Esophagus muscularis mucosa (tissue), 4 donors: ENCODE data around the gene WNT11. TPM values are rescaled to one million over a fixed set of nuclear protein-coding genes. Genes with fewer than 3 reads are reported as not detected.

Experiments
- DNase-seq: peaks from one replicate; pipeline ENCODE4 v3.0.0-alpha.2; 2017; ENCODE audit errors: extremely low spot score
- H3K27ac ChIP-seq, 4 donors: fragments of 200-600 bp; sonication (generic); replicated peaks in 1 of 4; 1 replicate in 3 of 4; 2 replicates in 1 of 4; pipeline ENCODE4 v1.5.1; 2016 to 2019; ENCODE audit warnings: mild to moderate bottlenecking in 1 of 4
- H3K27me3 ChIP-seq, 4 donors: fragments of 200-600 bp; sonication (generic); one replicate each; pipeline versions ENCODE4 v1.5.1 to v1.6.0; 2016 to 2019
- H3K36me3 ChIP-seq, 4 donors: fragments of 200-600 bp; sonication (generic); one replicate each; pipeline ENCODE4 v1.5.1; 2016 to 2019
- H3K4me1 ChIP-seq, 4 donors: fragments of 200-600 bp; sonication (generic); one replicate each; pipeline ENCODE4 v1.5.1; 2016 to 2019
- H3K4me3 ChIP-seq, 4 donors: fragments of 200-600 bp; sonication (generic); 1 replicate in 2 of 4; 2 replicates in 2 of 4; pipeline ENCODE4 v1.5.1; 2016 to 2019; ENCODE audit warnings: mild to moderate bottlenecking in 4 of 4, moderate library complexity in 1 of 4
- H3K9me3 ChIP-seq, 4 donors: fragments of 200-600 bp; sonication (generic); 1 replicate in 3 of 4; 2 replicates in 1 of 4; pipeline ENCODE4 v1.5.1; 2016 to 2019
- EP300 ChIP-seq: sonication (generic); formaldehyde crosslinking; IDR thresholded peaks from one replicate; pipeline ENCODE4 v1.6.1; 2017; ENCODE audit warnings: antibody characterized with exemption
- POLR2A ChIP-seq: fragments of 450-650 bp; IDR thresholded peaks from one replicate; pipeline ENCODE4 v1.6.1; 2017; ENCODE audit warnings: antibody characterized with exemption, moderate library complexity, mild to moderate bottlenecking, low read depth
- POLR2AphosphoS5 ChIP-seq, 2 donors: sonication (generic); formaldehyde crosslinking; IDR thresholded peaks; one replicate each; pipeline ENCODE4 v1.6.1; 2017; ENCODE audit warnings: antibody characterized with exemption in 2 of 2
- WGBS: methylation state at CpG from one replicate; pipeline ENCODE4 v1.1.5; 2018; 5-methylcytosine and 5-hydroxymethylcytosine counted together
- intact Hi-C: fragments of 100-400 bp; cut with DNase I; formaldehyde crosslinking; loops from one replicate; pipeline ENCODE4 v1.15.1; 2023
- total RNA-seq, 4 donors: library from RNA; depleted of rRNA; stranded (reverse); fragments of >200 nt; gene quantifications; one replicate each; pipeline versions ENCODE4 v1.1.0 to v1.2.1, GENCODE V29; 2016
- TF ChIP-seq, protein P1 (sequence below), 3 experiments: fragments of 200-600 bp in 2 of 3; fragments of 450-650 bp in 1 of 3; sonication (generic) in 2 of 3; IDR thresholded peaks; one replicate each; pipeline ENCODE4 v1.5.1; 2017 to 2019; ENCODE audit warnings: antibody characterized with exemption in 3 of 3, mild to moderate bottlenecking in 2 of 3, moderate library complexity in 1 of 3

The WNT11 gene
- total RNA-seq, 4 donors from 2014 or later = 3.7 to 11.0 (median 7.7) TPM

DNA sequence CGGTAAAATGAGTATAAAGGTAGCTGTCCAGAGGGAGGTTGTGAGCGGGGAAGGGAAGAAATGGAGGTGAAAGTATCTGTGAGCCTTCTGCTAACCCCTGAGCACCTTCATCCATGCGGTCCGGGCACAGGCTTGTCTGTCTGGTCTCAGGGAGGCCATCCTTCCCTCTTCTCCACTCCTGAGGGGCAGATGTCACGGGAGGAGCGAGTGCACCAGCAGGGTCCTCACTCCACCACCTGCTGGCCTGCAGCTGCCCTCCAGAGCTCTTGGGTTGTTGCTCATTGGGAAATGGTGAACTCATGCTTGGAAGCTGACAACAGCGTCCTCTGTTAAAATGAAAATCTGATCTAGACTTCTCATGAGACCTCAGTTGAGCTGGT is 33.8 kb upstream of the WNT11 start:
- Histone ChIP-seq H3K4me3 (no peak overlapping the region), H3K27me3 (no peaks in the 10 kb centered on the region), H3K27ac (no peak overlapping the region), H3K9me3 (no peaks in the 10 kb centered on the region), H3K36me3 (no peaks in the 10 kb centered on the region), H3K4me1 (peaks cover 0 to 7% (median 7%) of the 10 kb centered on the region in 4 donors)
- no peak for DNase-seq
- intact Hi-C loops = no loop called here
- 96% methylated on average over 6 of the region's 7 CpGs for WGBS
- TF ChIP-seq, protein P1, sequence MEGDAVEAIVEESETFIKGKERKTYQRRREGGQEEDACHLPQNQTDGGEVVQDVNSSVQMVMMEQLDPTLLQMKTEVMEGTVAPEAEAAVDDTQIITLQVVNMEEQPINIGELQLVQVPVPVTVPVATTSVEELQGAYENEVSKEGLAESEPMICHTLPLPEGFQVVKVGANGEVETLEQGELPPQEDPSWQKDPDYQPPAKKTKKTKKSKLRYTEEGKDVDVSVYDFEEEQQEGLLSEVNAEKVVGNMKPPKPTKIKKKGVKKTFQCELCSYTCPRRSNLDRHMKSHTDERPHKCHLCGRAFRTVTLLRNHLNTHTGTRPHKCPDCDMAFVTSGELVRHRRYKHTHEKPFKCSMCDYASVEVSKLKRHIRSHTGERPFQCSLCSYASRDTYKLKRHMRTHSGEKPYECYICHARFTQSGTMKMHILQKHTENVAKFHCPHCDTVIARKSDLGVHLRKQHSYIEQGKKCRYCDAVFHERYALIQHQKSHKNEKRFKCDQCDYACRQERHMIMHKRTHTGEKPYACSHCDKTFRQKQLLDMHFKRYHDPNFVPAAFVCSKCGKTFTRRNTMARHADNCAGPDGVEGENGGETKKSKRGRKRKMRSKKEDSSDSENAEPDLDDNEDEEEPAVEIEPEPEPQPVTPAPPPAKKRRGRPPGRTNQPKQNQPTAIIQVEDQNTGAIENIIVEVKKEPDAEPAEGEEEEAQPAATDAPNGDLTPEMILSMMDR (IDR thresholded peaks at IDR 0.05) = no peak
- TF ChIP-seq POLR2AphosphoS5 (IDR thresholded peaks at IDR 0.05) (no peak), EP300 (no peak), POLR2A (no peak)

DNA sequence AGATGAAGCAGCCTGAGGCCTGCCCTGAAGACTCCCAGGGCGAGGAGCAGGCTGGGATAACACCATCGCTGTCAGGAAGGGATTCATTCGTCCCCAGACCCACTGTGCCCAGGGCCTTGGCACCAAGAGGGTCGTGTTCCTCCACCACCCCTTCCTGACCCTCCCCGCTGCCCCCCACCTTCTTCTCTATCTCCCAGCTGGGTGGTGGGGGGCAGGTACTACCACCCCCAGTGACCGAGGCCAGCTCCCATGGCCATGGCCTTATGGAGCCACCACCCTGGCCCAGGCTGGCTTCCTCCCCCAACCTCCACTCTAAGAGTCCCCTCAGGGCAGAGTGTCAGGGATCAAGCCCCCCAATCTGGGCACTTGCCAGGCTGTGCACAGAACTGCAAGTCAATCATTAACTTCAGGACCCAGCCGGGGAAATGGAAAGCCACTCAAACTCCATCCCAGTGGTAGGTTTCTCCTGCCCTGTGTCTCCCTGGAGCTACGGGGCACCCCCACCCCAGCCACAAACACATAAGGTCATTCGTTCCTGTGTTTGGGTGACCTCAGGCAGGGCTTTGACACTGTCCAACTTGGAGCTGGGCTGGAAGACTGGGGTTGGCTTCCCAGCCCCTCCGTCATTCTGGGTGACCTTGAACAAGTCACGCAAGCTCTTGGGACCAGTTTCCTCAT is 33.3 kb upstream of the WNT11 start:
- no peaks in the 10 kb centered on the region for H3K9me3 ChIP-seq
- H3K27ac ChIP-seq = no peak overlapping the region
- TF ChIP-seq POLR2AphosphoS5 (IDR thresholded peaks at IDR 0.05) (no peak), EP300 (no peak), POLR2A (no peak)
- TF ChIP-seq, protein P1 (IDR thresholded peaks at IDR 0.05) = no peak
- H3K4me3 ChIP-seq = no peak overlapping the region
- no peak for DNase-seq
- intact Hi-C loops = no loop called here
- 97% methylated on average over 7 of the region's 11 CpGs for WGBS
- no peaks in the 10 kb centered on the region for H3K36me3 ChIP-seq
- no peaks in the 10 kb centered on the region for H3K27me3 ChIP-seq
- peaks cover under 1 to 11% (median 8%) of the 10 kb centered on the region in 4 donors for H3K4me1 ChIP-seq

DNA sequence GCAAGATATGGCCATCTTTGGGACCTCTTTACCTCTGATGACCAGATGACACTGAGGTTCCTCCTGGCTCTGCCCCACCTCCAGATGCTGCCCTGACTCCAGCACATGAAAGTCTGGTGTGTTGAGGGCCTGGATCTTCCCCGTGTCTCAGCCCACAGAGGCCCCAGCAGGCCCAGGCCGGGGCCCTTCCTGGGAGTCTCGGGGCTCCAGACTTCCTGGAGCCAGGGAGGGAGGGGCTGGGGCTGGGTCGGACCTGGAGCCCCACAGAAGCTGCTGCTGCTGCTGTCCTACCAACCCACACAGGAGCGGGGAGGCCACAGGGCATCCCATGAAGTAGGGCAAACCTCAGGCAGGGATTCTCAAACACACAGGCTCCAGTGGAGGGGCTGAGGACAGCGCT is 32.2 kb upstream of the WNT11 start:
- Histone ChIP-seq H3K27ac (no peak overlapping the region), H3K4me3 (no peak overlapping the region), H3K36me3 (no peaks in the 10 kb centered on the region), H3K27me3 (no peaks in the 10 kb centered on the region), H3K9me3 (no peaks in the 10 kb centered on the region), H3K4me1 (peaks cover 8 to 21% (median 19%) of the 10 kb centered on the region in 4 donors)
- intact Hi-C loops = no loop called here
- DNase-seq = no peak
- TF ChIP-seq, protein P1 (IDR thresholded peaks at IDR 0.05) = no peak
- TF ChIP-seq POLR2A (no peak), POLR2AphosphoS5 (IDR thresholded peaks at IDR 0.05) (no peak), EP300 (no peak)
- 89% methylated on average over 6 of the region's 6 CpGs for WGBS

DNA sequence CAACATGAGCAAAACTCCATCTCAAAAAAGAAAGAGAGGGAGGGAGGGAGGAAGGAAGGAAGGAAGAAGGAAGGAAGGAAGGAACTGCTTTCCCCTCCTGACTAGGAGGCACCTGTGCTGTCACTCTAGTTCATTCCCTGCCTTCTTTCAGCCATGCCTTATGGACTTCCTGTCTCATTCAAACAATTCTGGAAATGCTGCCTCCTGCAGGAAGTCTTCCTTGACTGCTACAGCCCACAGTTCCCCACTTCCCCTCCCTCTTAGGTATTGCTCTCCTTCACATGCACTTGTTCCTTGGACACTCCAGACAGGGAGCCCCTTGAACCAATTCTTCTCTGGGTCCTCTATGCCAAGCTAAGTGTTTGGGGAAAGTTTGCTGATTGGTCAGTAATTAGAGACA is 31.6 kb upstream of the WNT11 start:
- H3K27me3 ChIP-seq = no peaks in the 10 kb centered on the region
- H3K9me3 ChIP-seq = no peaks in the 10 kb centered on the region
- peaks cover 8 to 22% (median 20%) of the 10 kb centered on the region in 4 donors for H3K4me1 ChIP-seq
- no peak overlapping the region for H3K27ac ChIP-seq
- intact Hi-C loops = no loop called here
- no peak overlapping the region for H3K4me3 ChIP-seq
- TF ChIP-seq, protein P1 (IDR thresholded peaks at IDR 0.05) = no peak
- TF ChIP-seq POLR2AphosphoS5 (IDR thresholded peaks at IDR 0.05) = no peak
- no peak for TF ChIP-seq EP300
- no peak for TF ChIP-seq POLR2A
- no peak for DNase-seq
- no peaks in the 10 kb centered on the region for H3K36me3 ChIP-seq
